Activated naive CD4-positive, alpha-beta T cell treated with anti-CD3 and anti-CD28 coated beads, Interleukin-2, amount 10 ng/mL, durations not matched to agents 7 days and 5 days (primary cell): ENCODE measurements around the gene RAD54L.

Experiments used
- CTCF ChIA-PET: fragments of 350-600 bp; sonication (Branson Sonifier 250); formaldehyde crosslinking; loops from one replicate; lab custom pipeline; 2021; ENCODE audit warnings: antibody characterized with exemption; lab: Charles Lee
- DNase-seq: peaks from one replicate; pipeline ENCODE4 v3.0.0-alpha.2; 2020
- H3K27ac Mint-ChIP-seq: one replicate; pipeline ENCODE4 v1.8.0; 2021; ENCODE audit warnings: mild to moderate bottlenecking, moderate library complexity, mixed read lengths
- H3K27me3 Mint-ChIP-seq: one replicate; pipeline ENCODE4 v1.8.0; 2021; ENCODE audit warnings: mild to moderate bottlenecking, mixed read lengths
- H3K36me3 Mint-ChIP-seq: one replicate; pipeline ENCODE4 v1.8.0; 2021; ENCODE audit warnings: mixed read lengths
- H3K4me1 Mint-ChIP-seq: one replicate; pipeline ENCODE4 v1.8.0; 2021; ENCODE audit warnings: mixed read lengths
- H3K4me3 Mint-ChIP-seq: one replicate; pipeline ENCODE4 v1.8.0; 2021; ENCODE audit warnings: mild to moderate bottlenecking, moderate library complexity, mixed read lengths
- H3K9me3 Mint-ChIP-seq: one replicate; pipeline ENCODE4 v1.8.0; 2021; ENCODE audit warnings: mixed read lengths

The RAD54L gene

GRCh38 chr1:46247436-46248121 lies at the start of gene RAD54L:
Gene RAD54L, plus strand, starts transcription at chr1:46247763. Its CDS starts 643 bp downstream, at chr1:46248406.
- Mint-ChIP-seq H3K4me3 (peak within 1 kb of the TSS; percentile 96), H3K9me3 (no peaks in the 10 kb centered on the region), H3K27me3 (peaks cover 5% of the 10 kb centered on the region), H3K27ac (peak within 1 kb of the TSS; percentile 88), H3K36me3 (peaks cover 33% of the 10 kb centered on the region), H3K4me1 (peaks cover 47% of the 10 kb centered on the region)
- peak; percentile 98 for DNase-seq
- CTCF ChIA-PET = interaction anchor here (1.1 to 4.7 kb wide), 5 partner anchors 16 to 101 kb away, joined by 3 to 58 read pairs (median 4); no protein-coding TSS in a partner anchor

DNA sequence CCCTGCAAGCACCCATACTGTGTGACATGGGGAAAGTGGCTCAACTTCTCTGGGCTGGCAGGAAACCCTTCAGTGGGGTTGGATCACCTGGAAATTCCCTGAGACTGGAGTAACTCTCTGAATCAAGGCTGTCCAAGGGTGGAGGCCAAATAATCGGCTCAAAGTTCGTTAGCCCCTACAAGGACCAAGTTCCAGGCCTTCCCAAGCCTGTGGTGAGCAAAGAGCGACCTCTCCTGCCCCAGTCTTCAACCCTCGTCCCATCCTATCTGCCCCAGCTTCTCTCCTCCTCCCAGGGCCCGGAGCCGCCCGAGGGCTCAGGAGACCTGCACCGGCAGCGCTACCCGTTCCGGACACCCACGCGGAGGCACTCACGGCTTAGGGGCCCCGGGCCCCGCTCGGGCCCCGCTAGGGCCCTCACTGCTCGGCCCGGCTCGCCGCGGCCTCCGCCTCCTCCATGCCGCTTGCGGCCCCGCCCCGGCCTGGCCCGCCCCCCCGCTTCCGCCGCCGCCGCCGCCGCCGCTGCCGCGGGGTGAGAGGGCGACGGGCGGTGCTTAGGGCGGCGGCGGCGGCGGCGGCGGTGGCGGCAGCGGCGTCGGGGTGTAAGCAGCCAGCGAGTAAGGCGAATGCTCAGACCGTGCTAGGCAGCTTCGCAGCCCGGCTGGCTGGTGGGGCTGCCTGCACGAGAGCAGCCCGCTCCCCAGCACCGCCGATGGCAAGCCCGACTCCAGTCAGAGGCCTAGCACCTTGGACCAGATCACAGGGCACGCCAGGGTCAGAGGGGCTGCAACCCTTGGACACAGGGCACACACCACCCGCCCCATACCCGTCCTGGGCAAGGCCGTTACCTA lies 49.4 kb upstream of the RAD54L start, which contains the start of gene POMGNT1:
POMGNT1 (minus strand) TSS at position 471 of the 848 bp plus-strand sequence. CDS start 613 bp downstream, outside the sequence.
- no peaks in the 10 kb centered on the region for H3K36me3 Mint-ChIP-seq

DNA sequence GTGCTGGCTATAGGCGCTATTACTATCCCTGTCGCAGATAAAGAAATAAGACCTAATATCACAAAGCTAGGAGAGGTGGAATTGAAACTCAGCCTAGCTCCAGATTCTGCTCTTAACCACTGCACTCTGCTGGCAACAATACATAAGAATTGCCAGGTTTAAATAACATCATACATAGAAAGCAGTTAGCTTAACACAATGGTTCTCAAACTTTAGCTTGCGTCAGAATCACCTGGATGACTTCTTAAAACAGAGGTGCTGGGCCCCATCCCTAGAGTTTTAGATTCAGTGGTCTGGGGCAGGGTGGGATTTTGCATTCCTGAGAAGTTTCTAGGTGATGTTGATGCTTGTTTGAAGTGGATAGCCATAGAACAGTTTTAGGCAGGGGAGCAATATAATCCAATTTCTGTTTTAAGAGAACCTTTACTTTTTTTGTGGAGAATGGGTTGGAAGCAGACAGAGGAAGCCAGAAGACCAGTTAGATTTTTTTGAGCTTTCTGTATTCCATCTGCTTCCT lies 48.3 kb upstream of the RAD54L start:
- CTCF ChIA-PET = interaction anchor here (0.7 to 1.6 kb wide), 4 partner anchors 19 to 49 kb away, joined by 3 to 4 read pairs (median 3); no protein-coding TSS in a partner anchor
- no peak overlapping the region for H3K27ac Mint-ChIP-seq
- no peaks in the 10 kb centered on the region for H3K36me3 Mint-ChIP-seq
- no peaks in the 10 kb centered on the region for H3K9me3 Mint-ChIP-seq
- no peak for DNase-seq
- peak overlapping the region; percentile 77 for H3K4me3 Mint-ChIP-seq
- H3K4me1 Mint-ChIP-seq = peaks cover 34% of the 10 kb centered on the region
- peaks cover 12% of the 10 kb centered on the region for H3K27me3 Mint-ChIP-seq

More for the DNA sequence above, 49.4 kb upstream of the RAD54L start, which contains the start of gene POMGNT1:
- CTCF ChIA-PET = interaction anchor here (1.2 to 1.6 kb wide), 2 partner anchors 20 to 24 kb away, joined by 4 read pairs; no protein-coding TSS in a partner anchor
- Mint-ChIP-seq H3K27me3 (peaks cover 4% of the 10 kb centered on the region), H3K4me1 (peaks cover 30% of the 10 kb centered on the region), H3K9me3 (no peaks in the 10 kb centered on the region), H3K4me3 (peak within 1 kb of the TSS; percentile 81), H3K27ac (peak within 1 kb of the TSS; percentile 75)
- peak; percentile 81 for DNase-seq

DNA sequence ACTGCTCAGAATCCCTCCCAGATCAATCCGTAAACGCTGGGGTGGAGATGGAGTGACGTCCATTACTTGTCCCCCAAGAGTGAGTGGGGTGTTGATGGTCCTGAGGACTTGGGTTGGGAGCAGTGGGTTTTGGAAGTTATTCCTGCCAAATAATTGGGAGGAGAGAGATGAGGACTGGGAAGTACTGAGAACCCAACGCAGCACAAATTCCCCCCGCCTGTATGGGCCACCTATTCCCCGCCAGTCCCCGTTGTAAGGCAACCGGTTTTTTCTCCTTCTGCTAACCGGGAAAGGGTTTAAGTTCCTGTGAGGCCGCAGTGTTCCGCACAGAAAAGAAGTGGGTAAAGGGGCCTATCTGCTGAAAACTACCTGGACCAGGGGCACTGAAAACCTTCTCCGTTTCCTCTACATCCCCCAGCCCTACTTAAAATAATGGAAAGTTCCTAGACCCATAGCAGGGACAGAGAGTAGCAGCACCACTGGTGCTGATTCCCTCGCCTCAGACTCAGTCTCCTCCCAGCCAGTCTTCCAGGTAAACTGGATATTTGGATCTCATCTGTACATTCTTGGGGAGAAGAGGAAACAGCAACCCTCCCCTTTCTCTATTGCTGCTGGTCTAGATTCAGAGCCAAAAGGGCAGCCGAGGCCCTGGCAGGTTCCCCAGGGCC lies 43.7 kb upstream of the RAD54L start:
- H3K4me1 Mint-ChIP-seq = peaks cover 30% of the 10 kb centered on the region
- H3K4me3 Mint-ChIP-seq = peak overlapping the region; percentile 64
- no peaks in the 10 kb centered on the region for H3K36me3 Mint-ChIP-seq
- CTCF ChIA-PET = interaction anchor here (2.0 kb wide), 1 partner anchor 20 kb away, joined by 9 read pairs; no protein-coding TSS in a partner anchor
- no peak for DNase-seq
- peaks cover 13% of the 10 kb centered on the region for H3K27me3 Mint-ChIP-seq
- H3K9me3 Mint-ChIP-seq = no peaks in the 10 kb centered on the region
- no peak overlapping the region for H3K27ac Mint-ChIP-seq

- CTCF ChIA-PET = no interaction called here
- no peak for DNase-seq
- Mint-ChIP-seq H3K9me3 (no peaks in the 10 kb centered on the region), H3K27ac (no peak overlapping the region), H3K4me3 (no peak overlapping the region), H3K36me3 (no peaks in the 10 kb centered on the region), H3K4me1 (peaks cover 26% of the 10 kb centered on the region), H3K27me3 (peaks cover 13% of the 10 kb centered on the region)
These were observed 43.2 kb upstream of the RAD54L start for GRCh38 chr1:46204406-46204742.

- Mint-ChIP-seq H3K9me3 (no peaks in the 10 kb centered on the region), H3K4me3 (no peak overlapping the region), H3K27me3 (peaks cover 17% of the 10 kb centered on the region), H3K27ac (no peak overlapping the region), H3K4me1 (peaks cover 23% of the 10 kb centered on the region), H3K36me3 (no peaks in the 10 kb centered on the region)
- no peak for DNase-seq
- CTCF ChIA-PET = interaction anchor here (2.3 kb wide), 1 partner anchor 19 kb away, joined by 8 read pairs; no protein-coding TSS in a partner anchor
These were observed 42.4 kb upstream of the RAD54L start for GRCh38 chr1:46205141-46205540.

DNA sequence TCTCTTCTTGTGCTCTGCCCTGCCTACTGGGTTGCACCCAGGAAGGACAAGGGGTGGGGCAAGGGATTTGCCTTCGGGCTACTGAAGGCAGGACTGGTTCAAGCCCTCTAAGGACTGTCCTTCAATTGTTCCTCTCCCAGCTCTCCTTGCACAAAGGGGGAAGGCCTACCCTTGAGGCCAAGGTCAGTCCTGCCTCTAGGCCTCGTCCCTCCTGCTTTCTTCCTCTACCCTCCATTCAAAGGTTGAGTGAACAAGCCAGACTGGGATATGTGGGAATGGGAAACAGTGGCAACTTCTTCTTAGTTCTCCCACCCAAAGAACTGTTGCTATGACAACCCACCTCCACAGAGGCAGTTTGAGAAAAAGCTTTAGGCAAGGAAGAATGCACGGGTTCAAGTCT lies 41.8 kb upstream of the RAD54L start:
- no peaks in the 10 kb centered on the region for H3K9me3 Mint-ChIP-seq
- DNase-seq = no peak
- no peak overlapping the region for H3K27ac Mint-ChIP-seq
- CTCF ChIA-PET = interaction anchor here (2.3 kb wide), 1 partner anchor 18 kb away, joined by 8 read pairs; no protein-coding TSS in a partner anchor
- no peak overlapping the region for H3K4me3 Mint-ChIP-seq
- H3K27me3 Mint-ChIP-seq = peaks cover 20% of the 10 kb centered on the region
- H3K36me3 Mint-ChIP-seq = no peaks in the 10 kb centered on the region
- H3K4me1 Mint-ChIP-seq = peaks cover 17% of the 10 kb centered on the region

DNA sequence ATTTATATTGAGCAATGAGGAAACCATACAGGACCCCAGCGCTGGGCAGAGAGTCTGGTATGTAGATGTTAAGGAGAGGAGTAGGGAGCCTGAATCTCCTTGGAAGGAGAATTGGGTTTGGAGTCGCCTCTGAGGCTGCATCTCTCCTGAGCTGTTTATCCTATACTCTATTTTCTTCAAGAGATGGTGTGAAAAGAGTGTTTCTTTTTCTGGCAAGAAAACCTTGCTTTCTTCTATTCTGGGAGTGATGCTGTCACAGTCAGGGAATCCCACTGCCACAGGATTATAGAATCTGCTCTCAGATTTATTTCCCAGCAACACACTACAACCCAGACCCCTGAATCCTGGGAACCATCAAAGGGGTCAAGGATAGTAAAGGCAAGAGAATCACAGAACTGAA lies 41.2 kb upstream of the RAD54L start:
- no peak for DNase-seq
- no peak overlapping the region for H3K27ac Mint-ChIP-seq
- H3K36me3 Mint-ChIP-seq = no peaks in the 10 kb centered on the region
- peaks cover 17% of the 10 kb centered on the region for H3K4me1 Mint-ChIP-seq
- peaks cover 21% of the 10 kb centered on the region for H3K27me3 Mint-ChIP-seq
- CTCF ChIA-PET = interaction anchor here (2.3 kb wide), 1 partner anchor 17 kb away, joined by 8 read pairs; no protein-coding TSS in a partner anchor
- H3K4me3 Mint-ChIP-seq = no peak overlapping the region
- H3K9me3 Mint-ChIP-seq = no peaks in the 10 kb centered on the region

- Mint-ChIP-seq H3K27ac (no peak overlapping the region), H3K9me3 (no peaks in the 10 kb centered on the region), H3K36me3 (no peaks in the 10 kb centered on the region), H3K27me3 (peaks cover 8% of the 10 kb centered on the region), H3K4me1 (peaks cover 8% of the 10 kb centered on the region), H3K4me3 (no peak overlapping the region)
- DNase-seq = no peak
- CTCF ChIA-PET = interaction anchor here (2.0 kb wide), 1 partner anchor 13 kb away, joined by 8 read pairs; no protein-coding TSS in a partner anchor
These were observed 37.0 kb upstream of the RAD54L start for GRCh38 chr1:46210561-46210960.

DNA sequence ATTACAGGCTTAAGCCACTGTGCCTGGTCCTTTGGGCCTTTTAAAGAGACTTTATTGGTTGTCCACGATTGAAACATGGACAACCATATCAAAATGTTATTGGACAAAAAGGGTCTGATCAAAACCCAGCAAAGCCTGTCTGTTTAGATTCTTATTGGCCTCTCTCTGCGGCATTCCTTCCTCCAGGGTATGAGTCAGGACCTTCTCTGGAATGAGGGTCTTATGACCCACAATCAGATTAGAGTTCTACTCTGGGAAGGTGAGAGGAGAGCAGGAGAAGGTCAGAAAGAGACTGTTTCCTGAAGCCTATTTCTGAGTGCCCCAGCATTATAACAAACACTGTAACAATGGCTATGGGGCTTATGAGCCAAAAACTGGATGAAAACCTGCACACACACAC lies 36.5 kb upstream of the RAD54L start:
- Mint-ChIP-seq H3K4me3 (no peak overlapping the region), H3K27ac (no peak overlapping the region), H3K36me3 (no peaks in the 10 kb centered on the region), H3K9me3 (no peaks in the 10 kb centered on the region), H3K4me1 (peaks cover 8% of the 10 kb centered on the region), H3K27me3 (peaks cover 8% of the 10 kb centered on the region)
- CTCF ChIA-PET = interaction anchor here (2.0 kb wide), 1 partner anchor 13 kb away, joined by 8 read pairs; no protein-coding TSS in a partner anchor
- no peak for DNase-seq

GRCh38 chr1:46215504-46215903 lies 32.1 kb upstream of the RAD54L start:
- Mint-ChIP-seq H3K4me1 (no peaks in the 10 kb centered on the region), H3K27me3 (peaks cover 11% of the 10 kb centered on the region), H3K36me3 (no peaks in the 10 kb centered on the region), H3K27ac (peak overlapping the region; percentile 24), H3K9me3 (no peaks in the 10 kb centered on the region), H3K4me3 (no peak overlapping the region)
- CTCF ChIA-PET = no interaction called here
- DNase-seq = no peak

DNA sequence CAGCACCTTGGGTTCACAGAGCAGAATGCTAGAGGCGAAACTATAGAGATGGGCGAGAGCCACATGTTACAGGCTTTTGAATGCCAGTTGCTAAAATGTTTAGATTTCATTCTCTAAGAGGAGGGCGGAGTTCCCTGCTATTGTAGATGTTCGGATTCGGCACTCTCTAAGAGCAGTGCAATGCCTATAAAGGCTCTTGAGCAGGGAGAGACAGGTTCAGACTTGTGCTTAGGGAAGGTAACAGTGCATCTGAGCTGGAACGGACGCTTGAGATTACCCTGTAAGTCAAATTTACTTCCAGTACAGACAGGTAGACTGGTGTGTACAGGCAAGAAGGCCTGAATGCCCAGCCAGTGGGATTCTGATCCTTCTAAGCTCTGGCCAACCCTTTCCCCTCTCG lies 29.1 kb upstream of the RAD54L start:
- no peak for DNase-seq
- Mint-ChIP-seq H3K27ac (no peak overlapping the region), H3K27me3 (peaks cover 12% of the 10 kb centered on the region), H3K36me3 (no peaks in the 10 kb centered on the region), H3K4me3 (no peak overlapping the region), H3K4me1 (no peaks in the 10 kb centered on the region), H3K9me3 (no peaks in the 10 kb centered on the region)
- CTCF ChIA-PET = interaction anchor here (0.6 to 2.1 kb wide), 3 partner anchors 19 to 181 kb away, joined by 3 to 6 read pairs (median 4); no protein-coding TSS in a partner anchor
